OCI-LY1 (cell line): ENCODE results near the gene TTC17.

Experiments
- H2AFZ ChIP-seq: fragments of 200-600 bp; sonication (generic), shearing (Covaris generic); 2 replicates; pipeline ENCODE4 v1.6.0; 2014; ENCODE audit warnings: antibody characterized with exemption, mild to moderate bottlenecking, low read length
- H3F3A ChIP-seq: fragments of 200-600 bp; sonication (generic), shearing (Covaris generic); 2 replicates; pipeline ENCODE4 v1.6.0; 2014; ENCODE audit warnings: mild to moderate bottlenecking, antibody characterized with exemption, low read length, moderate library complexity; ENCODE audit not compliant: insufficient read depth
- H3K27ac ChIP-seq: fragments of 200-600 bp; sonication (generic); 2 replicates; pipeline ENCODE4 v1.5.1; 2014; ENCODE audit warnings: low read length, mixed run types, mild to moderate bottlenecking, low read depth; ENCODE audit not compliant: poor library complexity, severe bottlenecking
- H3K27me3 ChIP-seq: fragments of 200-600 bp; sonication (generic); 2 replicates; pipeline ENCODE4 v1.6.0; 2014; ENCODE audit warnings: antibody characterized with exemption, mild to moderate bottlenecking, low read length, moderate library complexity; ENCODE audit not compliant: insufficient read depth
- H3K36me3 ChIP-seq: fragments of 200-600 bp; sonication (generic); 2 replicates; pipeline ENCODE4 v1.6.1; 2014; ENCODE audit warnings: mild to moderate bottlenecking, antibody characterized with exemption, low read length, moderate library complexity, mixed read lengths; ENCODE audit not compliant: insufficient read depth
- H3K4me1 ChIP-seq: fragments of 200-600 bp; sonication (generic); 2 replicates; pipeline ENCODE4 v1.5.1; 2014; ENCODE audit warnings: mild to moderate bottlenecking, low read length, moderate library complexity; ENCODE audit not compliant: insufficient read depth, severe bottlenecking
- H3K4me2 ChIP-seq: fragments of 200-600 bp; sonication (generic), shearing (Covaris generic); 2 replicates; pipeline ENCODE4 v1.6.1; 2014; ENCODE audit warnings: low read length
- H3K4me3 ChIP-seq: fragments of 200-600 bp; sonication (generic); 2 replicates; pipeline ENCODE4 v1.5.1; 2014; ENCODE audit warnings: low read length, low read depth, mild to moderate bottlenecking, mixed read lengths; ENCODE audit not compliant: poor library complexity, severe bottlenecking
- H3K79me2 ChIP-seq: fragments of 200-600 bp; shearing (Covaris generic); 2 replicates; pipeline ENCODE4 v1.6.1; 2016; ENCODE audit warnings: mixed run types, low read length, mixed read lengths; ENCODE audit not compliant: insufficient read depth
- H3K9ac ChIP-seq: fragments of 200-600 bp; sonication (generic), shearing (Covaris generic); 2 replicates; pipeline ENCODE4 v1.6.1; 2014; ENCODE audit warnings: mild to moderate bottlenecking, low read length, mixed read lengths
- H3K9me2 ChIP-seq: fragments of 200-600 bp; sonication (generic), shearing (Covaris generic); 2 replicates; pipeline ENCODE4 v1.6.1; 2014; ENCODE audit warnings: low read depth, mild to moderate bottlenecking, low read length, mixed read lengths
- H3K9me3 ChIP-seq: fragments of 200-600 bp; shearing (Covaris generic); 2 replicates; pipeline ENCODE4 v1.6.1; 2014; ENCODE audit warnings: low read length, mixed read lengths
- H4K20me1 ChIP-seq: fragments of 200-600 bp; sonication (generic), shearing (Covaris generic); 2 replicates; pipeline ENCODE4 v1.6.0; 2016; ENCODE audit warnings: mild to moderate bottlenecking, low read length; ENCODE audit not compliant: insufficient read depth
- EZH2 ChIP-seq: fragments of 200-600 bp; sonication (generic), shearing (Covaris generic); IDR thresholded peaks from 2 replicates; pipeline ENCODE4 v1.8.0; 2017; ENCODE audit warnings: borderline replicate concordance, mixed run types, mild to moderate bottlenecking, antibody characterized with exemption, low read length, moderate library complexity, mixed read lengths
- TF ChIP-seq, protein P1 (sequence below): fragments of 200-600 bp; sonication (generic), shearing (Covaris generic); IDR thresholded peaks from 2 replicates; pipeline ENCODE4 v1.5.1; 2017; ENCODE audit warnings: mild to moderate bottlenecking, antibody characterized with exemption, low read length, moderate library complexity, mixed read lengths

The TTC17 gene, protein sequence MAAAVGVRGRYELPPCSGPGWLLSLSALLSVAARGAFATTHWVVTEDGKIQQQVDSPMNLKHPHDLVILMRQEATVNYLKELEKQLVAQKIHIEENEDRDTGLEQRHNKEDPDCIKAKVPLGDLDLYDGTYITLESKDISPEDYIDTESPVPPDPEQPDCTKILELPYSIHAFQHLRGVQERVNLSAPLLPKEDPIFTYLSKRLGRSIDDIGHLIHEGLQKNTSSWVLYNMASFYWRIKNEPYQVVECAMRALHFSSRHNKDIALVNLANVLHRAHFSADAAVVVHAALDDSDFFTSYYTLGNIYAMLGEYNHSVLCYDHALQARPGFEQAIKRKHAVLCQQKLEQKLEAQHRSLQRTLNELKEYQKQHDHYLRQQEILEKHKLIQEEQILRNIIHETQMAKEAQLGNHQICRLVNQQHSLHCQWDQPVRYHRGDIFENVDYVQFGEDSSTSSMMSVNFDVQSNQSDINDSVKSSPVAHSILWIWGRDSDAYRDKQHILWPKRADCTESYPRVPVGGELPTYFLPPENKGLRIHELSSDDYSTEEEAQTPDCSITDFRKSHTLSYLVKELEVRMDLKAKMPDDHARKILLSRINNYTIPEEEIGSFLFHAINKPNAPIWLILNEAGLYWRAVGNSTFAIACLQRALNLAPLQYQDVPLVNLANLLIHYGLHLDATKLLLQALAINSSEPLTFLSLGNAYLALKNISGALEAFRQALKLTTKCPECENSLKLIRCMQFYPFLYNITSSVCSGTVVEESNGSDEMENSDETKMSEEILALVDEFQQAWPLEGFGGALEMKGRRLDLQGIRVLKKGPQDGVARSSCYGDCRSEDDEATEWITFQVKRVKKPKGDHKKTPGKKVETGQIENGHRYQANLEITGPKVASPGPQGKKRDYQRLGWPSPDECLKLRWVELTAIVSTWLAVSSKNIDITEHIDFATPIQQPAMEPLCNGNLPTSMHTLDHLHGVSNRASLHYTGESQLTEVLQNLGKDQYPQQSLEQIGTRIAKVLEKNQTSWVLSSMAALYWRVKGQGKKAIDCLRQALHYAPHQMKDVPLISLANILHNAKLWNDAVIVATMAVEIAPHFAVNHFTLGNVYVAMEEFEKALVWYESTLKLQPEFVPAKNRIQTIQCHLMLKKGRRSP

DNA sequence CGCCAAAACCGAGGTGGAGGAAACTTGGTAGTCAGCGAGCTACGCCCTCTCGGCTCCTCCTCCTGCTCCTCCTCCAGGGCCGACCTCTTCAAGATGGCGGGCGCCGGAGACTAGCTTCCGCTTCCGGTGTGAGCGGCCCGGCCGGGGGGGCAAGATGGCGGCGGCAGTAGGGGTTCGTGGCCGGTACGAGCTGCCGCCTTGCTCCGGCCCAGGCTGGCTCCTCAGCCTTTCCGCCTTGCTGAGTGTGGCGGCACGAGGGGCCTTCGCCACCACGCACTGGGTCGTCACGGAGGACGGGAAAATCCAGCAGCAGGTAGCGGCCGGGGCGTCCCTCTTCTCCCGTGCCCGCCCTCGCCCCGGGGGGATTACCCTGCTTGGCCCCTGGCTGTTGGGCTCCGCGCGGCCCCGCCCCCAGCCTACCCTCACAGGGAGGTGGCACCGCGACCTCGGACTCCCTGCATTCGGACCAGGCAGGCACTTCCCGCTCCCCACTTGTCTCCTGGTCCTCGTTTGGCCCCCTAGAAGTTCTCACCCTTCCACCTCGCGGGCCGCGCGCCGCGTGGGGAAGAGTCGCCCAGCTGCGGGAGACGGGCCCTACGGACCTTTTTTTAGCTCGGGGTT lies at the start of gene TTC17:
TSS of gene TTC17 (plus strand) at position 120 of the 621 bp plus-strand sequence. CDS start at position 155, 35 bp downstream.
- Histone ChIP-seq H3K4me3 (peak within 1 kb of the TSS; percentile 99), H2AFZ (0 out of 2 replicates have a peak within 1 kb of the TSS, but pooled peaks have one; percentile 6), H3K79me2 (peaks cover 48% of the 10 kb centered on the region), H3K9ac (peak within 1 kb of the TSS; percentile 94), H3F3A (no peaks in the 10 kb centered on the region), H3K4me2 (peak within 1 kb of the TSS; percentile 100), H3K9me2 (no peaks in the 10 kb centered on the region), H4K20me1 (no peaks in the 10 kb centered on the region), H3K9me3 (no peaks in the 10 kb centered on the region), H3K27me3 (no peaks in the 10 kb centered on the region), H3K27ac (peak within 1 kb of the TSS; percentile 64), H3K4me1 (peaks cover 28% of the 10 kb centered on the region), H3K36me3 (peaks cover 10% of the 10 kb centered on the region; the same call in 1 of the 2 replicates)
- TF ChIP-seq EZH2: no peak
- TF ChIP-seq, protein P1, sequence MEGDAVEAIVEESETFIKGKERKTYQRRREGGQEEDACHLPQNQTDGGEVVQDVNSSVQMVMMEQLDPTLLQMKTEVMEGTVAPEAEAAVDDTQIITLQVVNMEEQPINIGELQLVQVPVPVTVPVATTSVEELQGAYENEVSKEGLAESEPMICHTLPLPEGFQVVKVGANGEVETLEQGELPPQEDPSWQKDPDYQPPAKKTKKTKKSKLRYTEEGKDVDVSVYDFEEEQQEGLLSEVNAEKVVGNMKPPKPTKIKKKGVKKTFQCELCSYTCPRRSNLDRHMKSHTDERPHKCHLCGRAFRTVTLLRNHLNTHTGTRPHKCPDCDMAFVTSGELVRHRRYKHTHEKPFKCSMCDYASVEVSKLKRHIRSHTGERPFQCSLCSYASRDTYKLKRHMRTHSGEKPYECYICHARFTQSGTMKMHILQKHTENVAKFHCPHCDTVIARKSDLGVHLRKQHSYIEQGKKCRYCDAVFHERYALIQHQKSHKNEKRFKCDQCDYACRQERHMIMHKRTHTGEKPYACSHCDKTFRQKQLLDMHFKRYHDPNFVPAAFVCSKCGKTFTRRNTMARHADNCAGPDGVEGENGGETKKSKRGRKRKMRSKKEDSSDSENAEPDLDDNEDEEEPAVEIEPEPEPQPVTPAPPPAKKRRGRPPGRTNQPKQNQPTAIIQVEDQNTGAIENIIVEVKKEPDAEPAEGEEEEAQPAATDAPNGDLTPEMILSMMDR: no peak

DNA sequence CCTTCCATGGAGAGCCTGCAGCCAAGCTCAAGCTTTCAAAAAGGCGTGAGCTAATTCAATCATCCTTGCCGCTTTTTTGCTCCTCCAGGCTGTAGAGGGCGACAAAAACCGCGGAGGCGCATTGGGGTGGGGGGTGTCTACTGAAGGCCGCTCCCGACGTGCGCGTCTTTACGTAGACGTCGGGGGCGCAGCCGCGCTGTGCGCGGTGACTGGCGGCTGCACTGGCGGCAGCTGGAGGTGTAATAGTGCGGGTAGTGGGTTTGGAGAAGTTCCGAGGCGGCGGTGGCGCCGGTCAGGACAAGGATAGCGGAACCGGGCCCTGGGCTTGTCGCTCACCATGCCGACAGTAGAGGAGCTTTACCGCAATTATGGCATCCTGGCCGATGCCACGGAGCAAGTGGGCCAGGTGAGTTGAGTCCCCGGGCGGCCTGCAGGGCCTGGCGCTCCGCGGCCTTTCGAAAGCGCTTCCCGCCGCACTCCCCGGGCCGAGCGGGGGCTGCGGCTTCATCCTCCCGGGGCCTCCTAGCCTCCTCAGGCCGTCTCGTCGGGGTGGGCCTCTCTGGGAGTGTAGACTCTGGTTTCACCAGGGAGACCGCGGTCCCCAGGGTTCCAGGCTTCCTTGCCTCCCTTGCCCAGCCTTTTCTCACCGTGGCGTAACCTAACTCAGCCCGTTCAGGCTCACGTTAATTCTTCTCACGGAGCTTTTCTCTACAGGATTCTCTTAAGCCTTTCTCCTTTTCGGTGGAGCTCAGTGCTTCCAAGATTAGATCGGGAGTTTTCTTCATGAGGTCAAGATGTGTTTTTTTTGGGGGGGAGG lies 46.7 kb upstream of the TTC17 start, which contains the start of gene API5:
TSS of gene API5 (plus strand) at position 206 of the 817 bp plus-strand sequence. CDS start at position 338, 132 bp downstream.
- peak within 1 kb of the TSS; percentile 27 for H3K27ac ChIP-seq
- peak within 1 kb of the TSS; percentile 86 for H3K9ac ChIP-seq
- H3K4me2 ChIP-seq: peak within 1 kb of the TSS; percentile 77
- peaks cover 25% of the 10 kb centered on the region for H3K4me1 ChIP-seq
- H4K20me1 ChIP-seq: peaks cover 5% of the 10 kb centered on the region; the same call in 1 of the 2 replicates
- TF ChIP-seq EZH2: no peak
- TF ChIP-seq, protein P1: peak; percentile 79
- peaks cover 51% of the 10 kb centered on the region for H3K79me2 ChIP-seq
- no peaks in the 10 kb centered on the region for H3K27me3 ChIP-seq
- no peaks in the 10 kb centered on the region for H3F3A ChIP-seq
- H2AFZ ChIP-seq: peak within 1 kb of the TSS; percentile 97; the same call in 1 of the 2 replicates
- H3K9me2 ChIP-seq: no peaks in the 10 kb centered on the region
- H3K9me3 ChIP-seq: no peaks in the 10 kb centered on the region
- H3K4me3 ChIP-seq: peak within 1 kb of the TSS; percentile 92
- peaks cover 8% of the 10 kb centered on the region; the same call in 1 of the 2 replicates for H3K36me3 ChIP-seq
